DMS153 treated with DMSO at 0.1 percent for 48 hours (cell line): ENCODE measurements around the gene MASP2.
"Not testable (repeated sequence)": the region's sequence is repeated elsewhere in the genome, so short reads cannot be mapped to it uniquely, and the experiment has no call there.

Experiments
- DNase-seq: peaks from one replicate; lab custom pipeline; 2025; ENCODE audit not compliant: unreplicated experiment; lab: John Stamatoyannopoulos, UW

The MASP2 gene

DNA sequence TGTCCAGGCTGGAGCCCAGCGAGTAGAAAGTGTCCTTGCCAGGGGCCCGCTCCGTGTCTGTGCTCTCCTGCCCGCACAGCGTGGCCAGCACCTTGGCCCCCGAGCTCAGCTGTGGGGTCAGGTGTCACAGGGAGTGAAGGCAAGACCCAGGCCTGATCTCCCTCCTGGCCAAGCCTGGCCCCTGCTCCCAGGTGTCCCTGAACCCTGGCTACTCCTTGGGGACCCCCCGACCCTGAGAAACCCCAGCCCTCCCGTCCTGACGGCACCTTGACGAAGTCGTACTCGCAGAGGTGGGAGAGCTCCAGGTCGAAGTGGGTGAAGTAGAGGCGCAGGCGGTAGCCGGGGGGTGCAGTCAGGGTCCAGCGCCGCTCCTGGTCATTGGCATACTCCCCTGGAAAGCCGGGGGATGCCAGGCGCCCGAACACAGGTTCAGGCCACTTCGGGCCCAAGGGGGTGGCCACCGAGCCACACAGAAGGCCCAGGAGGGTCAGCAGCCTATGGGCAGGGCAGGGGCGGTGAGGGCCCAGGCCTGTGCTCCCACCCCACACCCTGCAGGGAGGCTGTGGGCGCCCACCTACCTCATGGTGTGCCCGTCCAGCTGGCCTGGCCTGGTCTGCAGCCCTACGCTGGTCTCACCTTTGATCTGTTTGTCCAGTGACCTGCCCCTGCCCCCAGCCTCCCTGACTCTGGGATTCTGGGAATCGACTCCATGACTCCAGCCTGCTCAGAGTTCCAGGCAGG lies at the start of gene MASP2:
Gene MASP2 (minus strand): TSS at position 615 of the 741 bp plus-strand sequence. CDS start 32 bp downstream, at position 583.
- no peak for DNase-seq

GRCh38 chr1:11083784-11084183 lies 36.7 kb upstream of the MASP2 start:
- not testable (repeated sequence) for DNase-seq

DNA sequence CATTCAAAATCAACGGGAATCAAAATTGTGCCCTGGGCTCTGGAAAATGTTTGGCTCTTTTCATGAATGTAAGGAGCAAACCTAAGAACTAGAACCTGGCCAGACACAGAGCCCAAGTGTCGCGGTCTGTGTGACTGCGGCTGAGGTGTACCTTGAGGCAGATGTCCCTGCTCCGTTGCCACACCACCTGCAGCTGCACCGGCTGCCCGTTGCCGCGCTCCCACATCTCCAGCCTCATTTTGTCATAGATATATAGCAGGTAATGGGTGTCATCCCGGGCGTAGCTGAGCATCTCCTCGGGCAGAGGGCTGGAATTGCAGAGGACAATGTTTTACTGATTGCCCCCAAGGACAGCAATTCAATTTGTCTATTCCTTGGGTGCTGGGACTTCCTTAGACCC lies 33.9 kb upstream of the MASP2 start:
- DNase-seq = no peak

DNA sequence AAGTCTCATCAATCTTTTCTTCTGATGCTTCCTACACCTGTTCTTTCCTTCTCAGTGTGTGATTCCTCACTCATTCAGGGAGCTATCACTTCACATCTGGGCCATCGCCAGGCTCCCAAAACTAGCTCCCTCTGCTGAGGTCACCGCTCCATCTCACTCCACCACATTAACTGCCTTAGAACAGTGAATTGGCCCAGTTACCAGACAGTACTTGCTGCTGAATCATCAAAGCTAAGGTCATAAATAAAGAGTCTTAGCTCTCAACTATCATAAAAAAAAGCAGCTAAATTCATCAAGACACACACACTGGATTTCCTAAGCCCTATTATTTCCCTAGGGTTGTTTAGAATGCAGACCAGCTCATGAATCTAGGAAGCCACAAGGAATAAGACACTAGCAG lies 31.6 kb upstream of the MASP2 start:
- no peak for DNase-seq

DNA sequence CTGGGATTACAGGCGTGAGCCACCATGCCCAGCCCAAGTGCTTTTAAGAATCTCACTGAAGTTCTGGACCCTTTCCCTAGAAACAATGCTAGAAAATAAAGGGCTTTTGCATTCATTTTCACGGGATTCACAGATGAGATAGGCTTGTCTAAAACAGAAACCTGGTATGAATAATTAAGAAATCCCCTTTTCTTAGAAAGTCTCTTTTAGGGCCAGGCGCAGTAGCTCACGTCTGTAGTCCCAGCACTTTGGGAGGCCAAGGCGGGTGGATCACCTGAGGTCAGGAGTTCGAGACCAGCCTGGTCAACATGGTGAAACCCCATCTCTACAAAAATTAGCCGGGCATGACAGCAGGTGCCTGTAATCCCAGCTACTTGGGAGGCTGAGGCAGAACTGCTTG lies 26.4 kb upstream of the MASP2 start:
- not testable (repeated sequence) for DNase-seq

GRCh38 chr1:11072216-11072917 lies 25.3 kb upstream of the MASP2 start:
- DNase-seq = peak; percentile 80

GRCh38 chr1:11071463-11072215 lies 24.6 kb upstream of the MASP2 start:
- DNase-seq = peak; percentile 80

DNA sequence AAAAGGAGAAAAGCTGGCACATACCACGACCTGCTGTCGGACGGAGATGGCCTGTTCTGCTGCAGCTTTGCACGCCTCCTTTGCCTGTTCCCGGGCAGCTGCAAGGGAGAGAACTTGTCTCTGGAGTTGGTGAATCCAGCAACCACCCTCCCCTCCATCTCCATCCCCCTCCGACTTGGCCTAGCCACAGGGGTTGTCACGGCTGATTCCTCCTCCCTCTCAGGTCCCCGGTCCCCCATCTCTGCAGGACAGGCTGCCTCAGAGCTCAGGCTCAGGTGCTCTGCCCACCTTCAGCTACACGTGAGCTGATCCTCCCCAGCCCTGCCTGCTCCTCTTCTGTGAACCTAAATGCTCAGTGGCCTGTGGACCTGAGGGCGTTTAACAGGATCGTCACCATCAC lies 23.8 kb upstream of the MASP2 start:
- DNase-seq = no peak

GRCh38 chr1:11068600-11069473 lies 21.8 kb upstream of the MASP2 start:
- no peak for DNase-seq

DNA sequence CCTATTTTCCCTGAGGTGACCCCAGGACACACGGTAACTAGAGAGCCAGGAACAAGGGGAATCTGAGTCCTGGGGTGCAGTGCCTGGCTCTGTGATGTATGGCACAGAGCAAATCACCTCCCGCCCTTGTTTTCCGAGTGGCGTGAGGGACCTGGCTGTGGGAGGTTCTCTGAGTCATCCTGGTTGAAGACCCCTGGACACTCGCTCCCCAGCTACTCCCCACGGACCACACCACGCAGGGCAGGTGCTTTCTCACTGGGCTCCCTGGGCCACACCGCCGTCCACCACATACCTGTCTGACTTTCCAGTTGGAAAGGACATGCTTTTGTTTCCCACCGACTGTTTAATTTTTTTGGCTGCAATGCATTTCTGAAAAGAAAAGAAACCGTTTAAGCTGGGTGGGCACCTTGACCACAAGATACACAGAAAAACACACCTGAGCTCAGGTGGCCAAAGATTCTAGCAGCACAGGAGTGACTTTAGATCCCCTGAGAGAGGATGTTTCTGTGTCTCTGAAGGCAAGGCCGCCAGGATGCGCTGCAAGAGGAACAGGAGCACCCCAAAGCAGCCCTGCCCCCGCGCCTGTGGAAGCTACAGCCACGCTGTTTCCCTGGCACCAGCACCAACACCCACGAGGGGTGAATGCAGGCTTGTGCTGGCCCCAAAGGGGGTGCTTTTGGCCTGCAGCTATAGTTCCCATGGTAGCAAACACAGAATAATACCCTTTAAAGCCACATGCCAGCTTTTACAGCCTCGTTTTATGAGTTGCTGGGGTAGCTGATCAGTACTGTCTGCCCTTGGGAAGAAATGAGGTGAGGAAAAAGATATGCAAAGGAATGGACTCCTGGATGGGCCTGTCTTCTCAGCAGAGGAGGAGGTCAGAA lies 20.9 kb upstream of the MASP2 start:
- no peak for DNase-seq

- DNase-seq = no peak
Measured at GRCh38 chr1:11065796-11066195, 18.8 kb upstream of the MASP2 start.

GRCh38 chr1:11064942-11065341 lies 17.9 kb upstream of the MASP2 start:
- no peak for DNase-seq

- DNase-seq = not testable (repeated sequence)
Measured at GRCh38 chr1:11063937-11064537, 17.0 kb upstream of the MASP2 start.

DNA sequence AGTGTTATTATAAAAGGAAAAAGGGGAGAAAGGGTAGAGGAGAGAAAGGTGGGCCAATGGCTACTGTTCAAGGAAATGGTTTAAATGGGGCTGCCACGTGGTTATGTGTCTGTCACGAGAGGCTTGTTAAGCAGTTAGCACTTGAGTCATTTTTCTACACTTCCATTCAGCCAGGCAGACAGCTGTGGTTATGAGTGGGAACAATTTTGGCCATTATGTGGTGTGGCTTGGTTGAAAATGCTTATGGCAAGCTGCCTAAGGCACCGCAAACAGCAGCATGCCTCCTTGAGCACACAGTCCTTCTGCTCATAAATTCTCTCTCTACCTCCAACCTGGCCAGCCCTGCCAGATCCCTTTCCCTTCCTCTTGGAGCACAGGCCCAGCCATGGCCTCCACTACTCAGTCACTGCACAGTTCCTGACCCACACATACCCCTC lies 15.9 kb upstream of the MASP2 start:
- no peak for DNase-seq

DNA sequence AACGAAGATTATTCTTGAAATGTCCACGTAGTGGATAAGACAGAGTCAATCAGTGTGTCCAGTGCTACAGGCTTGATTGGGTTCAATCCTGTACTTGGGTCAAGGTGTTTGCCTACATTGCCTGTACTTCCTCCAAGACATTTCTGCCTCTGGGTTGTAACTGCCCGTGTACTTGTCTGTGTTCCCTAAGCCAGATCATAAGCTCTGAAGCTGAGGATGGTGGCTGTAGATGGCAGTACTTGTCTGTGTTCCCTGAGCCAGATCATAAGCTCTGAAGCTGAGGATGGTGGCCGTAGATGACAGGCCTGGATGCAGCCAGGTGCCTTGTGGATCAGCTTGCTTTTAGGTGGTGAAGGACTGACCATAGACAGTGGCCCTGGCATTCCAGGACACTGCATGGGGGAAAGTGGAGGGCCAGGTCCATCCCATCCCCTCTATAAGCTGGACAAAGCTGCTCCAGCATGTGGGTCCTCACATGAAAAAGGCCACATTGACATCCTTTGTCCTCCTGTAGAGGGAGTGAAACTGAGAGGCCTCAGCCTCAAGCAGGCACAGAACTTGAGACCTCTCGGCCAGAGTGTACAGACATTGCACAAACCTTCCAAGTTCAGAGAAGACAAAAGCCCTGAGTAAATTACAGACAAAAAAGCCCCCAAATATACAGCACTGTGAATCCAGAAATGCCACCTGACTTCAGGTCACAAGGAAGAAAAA lies 14.8 kb upstream of the MASP2 start:
- no peak for DNase-seq

DNA sequence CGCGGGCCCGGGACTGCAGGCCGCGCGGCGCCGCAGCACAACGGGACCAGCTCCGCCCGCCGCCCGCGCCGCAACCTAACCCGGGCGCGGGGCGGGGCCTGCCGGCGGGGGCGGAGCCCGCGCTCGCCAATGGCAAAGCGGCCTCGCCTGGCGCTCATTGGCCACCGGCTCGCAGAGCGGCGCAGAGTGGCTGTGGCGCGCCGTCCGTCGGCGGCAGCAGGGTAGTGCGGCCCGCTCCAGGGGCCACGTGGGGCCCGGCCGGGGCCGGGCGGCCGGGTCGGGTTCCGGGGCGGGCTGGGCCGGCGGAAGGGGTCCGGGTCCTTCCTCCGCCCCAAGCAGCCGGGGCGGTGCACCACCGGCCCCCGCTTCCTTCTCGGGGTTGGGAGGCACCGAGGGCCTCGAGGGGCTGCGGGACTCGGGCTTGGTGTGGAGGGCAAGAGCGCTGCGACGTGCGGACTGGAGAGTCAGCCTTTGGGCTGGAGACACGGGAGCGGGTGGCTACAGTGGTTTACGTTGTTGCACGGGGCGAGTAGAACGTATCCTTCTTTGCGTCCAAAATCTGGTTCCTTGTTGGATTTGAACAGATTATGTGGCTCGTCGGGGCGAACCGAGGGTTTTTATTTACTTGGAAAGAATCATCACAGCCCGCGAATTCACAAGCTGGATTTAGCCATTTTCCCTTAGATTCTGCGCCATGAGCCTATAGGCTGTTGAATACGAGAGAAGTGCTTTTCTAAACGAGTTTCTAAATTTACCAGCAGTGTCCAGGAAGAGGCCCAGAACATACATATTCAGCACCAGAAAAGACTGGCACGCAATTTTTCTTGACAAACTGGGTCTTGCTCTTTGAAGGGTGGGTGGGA lies 13.2 kb upstream of the MASP2 start, which contains the start of gene SRM:
Gene SRM (minus strand): TSS at position 51 of the 863 bp plus-strand sequence. CDS start 75 bp downstream, outside the sequence.
- peak; percentile 91 for DNase-seq

GRCh38 chr1:11059155-11059967 lies 12.3 kb upstream of the MASP2 start:
- DNase-seq = no peak
